SK-N-SH treated with all-trans-retinoic acid at 6 μM for 48 hours (cell line): ENCODE results near the gene SCAF4.
A peak's percentile ranks its signal among the peaks of the same experiment; 100 is the strongest.

Source experiments
- ATAC-seq: fragments of 200-7000 bp; cut with Tn5 transposase; 3 replicates; pipeline ENCODE4 v1.9.1; 2020; ENCODE audit warnings: mild to moderate bottlenecking, moderate library complexity
- ARNTL ChIP-seq: fragments of 450-650 bp; formaldehyde crosslinking; IDR thresholded peaks from 2 replicates; pipeline ENCODE4 v1.5.0; 2020; ENCODE audit warnings: low read depth, mild to moderate bottlenecking, moderate library complexity, borderline replicate concordance
- BACH2 ChIP-seq: fragments of 250-450 bp; sonication (Bioruptor Pico); IDR thresholded peaks from 2 replicates; pipeline ENCODE4 v1.9.0; 2021; ENCODE audit warnings: mild to moderate bottlenecking, borderline replicate concordance
- CREB5 ChIP-seq: fragments of 250-450 bp; sonication (Bioruptor Pico); IDR thresholded peaks from 2 replicates; pipeline ENCODE4 v1.5.1; 2020; ENCODE audit warnings: low read depth, mild to moderate bottlenecking, moderate library complexity
- CSDC2 ChIP-seq: fragments of 250-450 bp; sonication (Bioruptor Pico); IDR thresholded peaks from 2 replicates; pipeline ENCODE4 v1.5.0; 2020; ENCODE audit warnings: mild to moderate bottlenecking, moderate library complexity
- ESRRG ChIP-seq: fragments of 250-450 bp; sonication (Bioruptor Pico); IDR thresholded peaks from 2 replicates; pipeline ENCODE4 v1.6.1; 2021; ENCODE audit warnings: mild to moderate bottlenecking
- GLIS3 ChIP-seq: fragments of 250-450 bp; sonication (Bioruptor Pico); IDR thresholded peaks from 2 replicates; pipeline ENCODE4 v1.5.0; 2020; ENCODE audit warnings: mild to moderate bottlenecking, moderate library complexity
- ISL1 ChIP-seq: fragments of 250-450 bp; sonication (Bioruptor Pico); IDR thresholded peaks from 2 replicates; pipeline ENCODE4 v2.1.2; 2022; ENCODE audit warnings: mild to moderate bottlenecking, moderate library complexity
- OSR1 ChIP-seq: fragments of 250-450 bp; sonication (Bioruptor Pico); IDR thresholded peaks from 2 replicates; pipeline ENCODE4 v1.8.0; 2022; ENCODE audit warnings: moderate library complexity, mild to moderate bottlenecking, inconsistent platforms
- PATZ1 ChIP-seq: fragments of 250-450 bp; sonication (Bioruptor Pico); IDR thresholded peaks from 2 replicates; pipeline ENCODE4 v1.8.0; 2020; ENCODE audit warnings: mild to moderate bottlenecking, moderate library complexity, borderline replicate concordance
- POU6F1 ChIP-seq: fragments of 250-450 bp; sonication (Bioruptor Pico); IDR thresholded peaks from 2 replicates; pipeline ENCODE4 v1.8.0; 2021; ENCODE audit warnings: low read depth, mild to moderate bottlenecking, moderate library complexity, borderline replicate concordance
- PPARA ChIP-seq: fragments of 250-450 bp; sonication (Bioruptor Pico); IDR thresholded peaks from 2 replicates; pipeline ENCODE4 v1.5.0; 2020; ENCODE audit warnings: mild to moderate bottlenecking, borderline replicate concordance
- RARB ChIP-seq: fragments of 250-450 bp; sonication (Bioruptor Pico); IDR thresholded peaks from 2 replicates; pipeline ENCODE4 v1.8.0; 2021; ENCODE audit warnings: mild to moderate bottlenecking, moderate library complexity
- TCF4 ChIP-seq: fragments of 250-450 bp; sonication (Bioruptor Pico); IDR thresholded peaks from 2 replicates; pipeline ENCODE4 v1.8.0; 2021; ENCODE audit warnings: mild to moderate bottlenecking, moderate library complexity, borderline replicate concordance
- TOX ChIP-seq: fragments of 250-450 bp; sonication (Bioruptor Pico); IDR thresholded peaks from 2 replicates; pipeline ENCODE4 v1.8.0; 2021; ENCODE audit warnings: mild to moderate bottlenecking, moderate library complexity, borderline replicate concordance
- TSHZ2 ChIP-seq: fragments of 250-450 bp; sonication (Bioruptor Pico); IDR thresholded peaks from 2 replicates; pipeline ENCODE4 v1.5.0; 2020; ENCODE audit warnings: mild to moderate bottlenecking, moderate library complexity
- ZFP3 ChIP-seq: fragments of 250-450 bp; sonication (Bioruptor Pico); IDR thresholded peaks from 2 replicates; pipeline ENCODE4 v1.5.0; 2020; ENCODE audit warnings: mild to moderate bottlenecking, moderate library complexity
- ZFP30 ChIP-seq: fragments of 450-650 bp; formaldehyde crosslinking; IDR thresholded peaks from 2 replicates; pipeline ENCODE4 v1.5.0; 2022; ENCODE audit warnings: mild to moderate bottlenecking, moderate library complexity
- ZNF565 ChIP-seq: fragments of 450-650 bp; formaldehyde crosslinking; conservative IDR thresholded peaks from 2 replicates; pipeline ENCODE4 v1.5.0; 2020; ENCODE audit warnings: low read depth, mild to moderate bottlenecking, moderate library complexity
- ZNF70 ChIP-seq: fragments of 450-650 bp; formaldehyde crosslinking; IDR thresholded peaks from 2 replicates; pipeline ENCODE4 v1.5.0; 2020; ENCODE audit warnings: mild to moderate bottlenecking, moderate library complexity
- ZNF8 ChIP-seq: fragments of 450-650 bp; formaldehyde crosslinking; IDR thresholded peaks from 2 replicates; pipeline ENCODE4 v1.5.0; 2020; ENCODE audit warnings: mild to moderate bottlenecking, moderate library complexity

The SCAF4 gene

GRCh38 chr21:31624181-31624580 lies 107.7 kb downstream of the SCAF4 start (continued):
- TF ChIP-seq POU6F1 (CRISPR knock-in tag) (no peak), ARNTL (CRISPR knock-in tag) (no peak), ISL1 (CRISPR knock-in tag) (no peak), TOX (CRISPR knock-in tag) (no peak), GLIS3 (CRISPR knock-in tag) (no peak), ZNF8 (CRISPR knock-in tag) (no peak), ZFP30 (CRISPR knock-in tag) (no peak), ZNF565 (CRISPR knock-in tag) (no peak), ESRRG (CRISPR knock-in tag) (no peak), OSR1 (CRISPR knock-in tag) (no peak), RARB (CRISPR knock-in tag) (no peak), ZFP3 (CRISPR knock-in tag) (no peak), CSDC2 (no peak)

- TF ChIP-seq RARB (CRISPR knock-in tag) (no peak), BACH2 (CRISPR knock-in tag) (no peak)
- ATAC-seq = peak; percentile 70
These were observed 108.3 kb downstream of the SCAF4 start for GRCh38 chr21:31623664-31624063.

- ATAC-seq = no peak
- TF ChIP-seq ZNF70 (CRISPR knock-in tag) (no peak), TCF4 (CRISPR knock-in tag) (no peak), ESRRG (CRISPR knock-in tag) (no peak), ZNF8 (CRISPR knock-in tag) (no peak), CSDC2 (no peak), TSHZ2 (no peak), PPARA (no peak), ARNTL (CRISPR knock-in tag) (no peak), ZFP3 (CRISPR knock-in tag) (no peak), GLIS3 (CRISPR knock-in tag) (no peak), CREB5 (CRISPR knock-in tag) (no peak), RARB (CRISPR knock-in tag) (no peak), ZNF565 (CRISPR knock-in tag) (no peak), BACH2 (CRISPR knock-in tag) (no peak), PATZ1 (CRISPR knock-in tag) (no peak), POU6F1 (CRISPR knock-in tag) (no peak)
These were observed 109.5 kb downstream of the SCAF4 start for GRCh38 chr21:31622397-31622796.
